Vagina (tissue), 2 donors: ENCODE results near the gene SRXN1. TPM values are rescaled to one million over a fixed set of nuclear protein-coding genes. Genes with fewer than 3 reads are reported as not detected.

Experiments
- DNase-seq, 2 donors: peaks; one replicate each; pipeline ENCODE4 v3.0.0-alpha.2; 2017; ENCODE audit errors: extremely low spot score in 2 of 2
- H3K27ac ChIP-seq: fragments of 200-600 bp; sonication (generic); one replicate; pipeline ENCODE4 v1.5.1; 2019
- H3K27me3 ChIP-seq: fragments of 200-600 bp; sonication (generic); one replicate; pipeline ENCODE4 v1.5.1; 2019
- H3K36me3 ChIP-seq, 2 donors: fragments of 200-600 bp; sonication (generic); one replicate each; pipeline ENCODE4 v1.5.1; 2017 to 2019
- H3K4me1 ChIP-seq: fragments of 200-600 bp; sonication (generic); one replicate; pipeline ENCODE4 v1.5.1; 2019
- H3K4me3 ChIP-seq, 2 donors: fragments of 200-600 bp; sonication (generic); 1 replicate in 1 of 2; 2 replicates in 1 of 2; pipeline ENCODE4 v1.5.1; 2016 to 2019
- H3K9me3 ChIP-seq: fragments of 200-600 bp; sonication (generic); one replicate; pipeline ENCODE4 v1.5.1; 2019
- CTCF ChIP-seq, 3 experiments: fragments of 450-650 bp in 2 of 3; fragments of 200-600 bp in 1 of 3; sonication (generic) in 1 of 3; IDR thresholded peaks; one replicate each; pipeline ENCODE4 v1.5.1; 2017 to 2019; ENCODE audit warnings: antibody characterized with exemption in 3 of 3, mild to moderate bottlenecking in 2 of 3, moderate library complexity in 2 of 3
- POLR2A ChIP-seq, 2 donors: fragments of 450-650 bp; IDR thresholded peaks; one replicate each; pipeline ENCODE4 v1.6.1; 2017; ENCODE audit warnings: antibody characterized with exemption in 2 of 2, mild to moderate bottlenecking in 2 of 2, moderate library complexity in 2 of 2
- POLR2AphosphoS5 ChIP-seq, 2 donors: sonication (generic); formaldehyde crosslinking; IDR thresholded peaks; one replicate each; pipeline ENCODE4 v1.9.0; 2017; ENCODE audit warnings: antibody characterized with exemption in 2 of 2, mild to moderate bottlenecking in 2 of 2, low read depth in 1 of 2; ENCODE audit not compliant: insufficient read depth in 1 of 2
- intact Hi-C: fragments of 100-400 bp; cut with DNase I; formaldehyde crosslinking; loops from one replicate; pipeline ENCODE4 v1.15.1; 2023
- total RNA-seq: library from RNA; depleted of rRNA; stranded (reverse); fragments of >200 nt; gene quantifications from one replicate; pipeline ENCODE4 v1.2.3, GENCODE V29; 2016

The SRXN1 gene
- total RNA-seq, 1 donor from 2014 or later = 23.8 TPM

GRCh38 chr20:647479-648019 lies 5.5 kb downstream of the SRXN1 start:
- no peak for TF ChIP-seq CTCF (IDR thresholded peaks at IDR 0.05)
- TF ChIP-seq POLR2AphosphoS5 (IDR thresholded peaks at IDR 0.05; ENCODE audit: insufficient read depth in 1 of 2, low read depth in 1 of 2) = no peak
- TF ChIP-seq POLR2A (IDR thresholded peaks at IDR 0.05) = no peak
- Histone ChIP-seq H3K36me3 (peaks cover 0 to 21% of the 10 kb centered on the region in 2 donors), H3K27ac (no peak overlapping the region), H3K9me3 (no peaks in the 10 kb centered on the region), H3K27me3 (no peaks in the 10 kb centered on the region), H3K4me1 (peaks cover 23% of the 10 kb centered on the region), H3K4me3 (no peak overlapping the region)
- no peak for DNase-seq
- intact Hi-C loops = loop anchor here (10.0 kb wide), 1 partner anchor 283 kb away; no protein-coding TSS in a partner anchor

GRCh38 chr20:646868-647233 lies 6.1 kb downstream of the SRXN1 start:
- no peak for DNase-seq
- Histone ChIP-seq H3K36me3 (peaks cover 0 to 21% of the 10 kb centered on the region in 2 donors), H3K4me3 (no peak overlapping the region), H3K9me3 (no peaks in the 10 kb centered on the region), H3K27me3 (no peaks in the 10 kb centered on the region), H3K27ac (no peak overlapping the region), H3K4me1 (peaks cover 16% of the 10 kb centered on the region)
- intact Hi-C loops = loop anchor here (10.0 kb wide), 1 partner anchor 282 kb away; no protein-coding TSS in a partner anchor
- TF ChIP-seq POLR2A (IDR thresholded peaks at IDR 0.05) (no peak), POLR2AphosphoS5 (IDR thresholded peaks at IDR 0.05; ENCODE audit: insufficient read depth in 1 of 2, low read depth in 1 of 2) (no peak), CTCF (IDR thresholded peaks at IDR 0.05) (no peak)

- H3K4me3 ChIP-seq = no peak overlapping the region
- intact Hi-C loops = loop anchor here (10.0 kb wide), 1 partner anchor 281 kb away; no protein-coding TSS in a partner anchor
- TF ChIP-seq CTCF (IDR thresholded peaks at IDR 0.05) (no peak), POLR2AphosphoS5 (IDR thresholded peaks at IDR 0.05; ENCODE audit: insufficient read depth in 1 of 2, low read depth in 1 of 2) (no peak), POLR2A (IDR thresholded peaks at IDR 0.05) (no peak)
- DNase-seq = no peak
- H3K4me1 ChIP-seq = peaks cover 10% of the 10 kb centered on the region
- H3K9me3 ChIP-seq = no peaks in the 10 kb centered on the region
- H3K27me3 ChIP-seq = no peaks in the 10 kb centered on the region
- H3K27ac ChIP-seq = no peak overlapping the region
- peaks cover 0 to 21% of the 10 kb centered on the region in 2 donors for H3K36me3 ChIP-seq
Observed at GRCh38 chr20:646107-646867, 6.7 kb downstream of the SRXN1 start.

GRCh38 chr20:645318-646106 lies 7.5 kb downstream of the SRXN1 start:
- intact Hi-C loops = loop anchor here (10.0 kb wide), 1 partner anchor 281 kb away; no protein-coding TSS in a partner anchor
- Histone ChIP-seq H3K9me3 (no peaks in the 10 kb centered on the region), H3K27me3 (no peaks in the 10 kb centered on the region), H3K27ac (no peak overlapping the region), H3K4me1 (peaks cover 7% of the 10 kb centered on the region), H3K4me3 (no peak overlapping the region), H3K36me3 (peaks cover 0 to 21% of the 10 kb centered on the region in 2 donors)
- DNase-seq = no peak
- TF ChIP-seq CTCF (IDR thresholded peaks at IDR 0.05) (peak; percentile 59 to 85 (median 84)), POLR2A (IDR thresholded peaks at IDR 0.05) (no peak), POLR2AphosphoS5 (IDR thresholded peaks at IDR 0.05; ENCODE audit: insufficient read depth in 1 of 2, low read depth in 1 of 2) (peak in 1 of 2 donors; percentile 43)
